GM21717 (cell line): ENCODE measurements around the gene ITGA11.

Experiments
- ATAC-seq: cut with Tn5 transposase; IDR thresholded peaks from one replicate; pipeline ENCODE4 v1.9.1; 2021; ENCODE audit warnings: mild to moderate bottlenecking, moderate library complexity; ENCODE audit not compliant: unreplicated experiment

The ITGA11 gene

GRCh38 chr15:68447209-68447608 lies 15.2 kb upstream of the ITGA11 start:
- ATAC-seq, result no peak

GRCh38 chr15:68445351-68445750 lies 13.4 kb upstream of the ITGA11 start:
- ATAC-seq, result no peak

GRCh38 chr15:68444336-68444735 lies 12.4 kb upstream of the ITGA11 start:
- no peak for ATAC-seq

- ATAC-seq, result no peak
Measured at GRCh38 chr15:68442903-68443302, 10.9 kb upstream of the ITGA11 start.

GRCh38 chr15:68442041-68442440 lies 10.1 kb upstream of the ITGA11 start:
- ATAC-seq, result no peak

GRCh38 chr15:68441045-68441743 lies 9.2 kb upstream of the ITGA11 start:
- no peak for ATAC-seq

- no peak for ATAC-seq
Measured at GRCh38 chr15:68440136-68440535, 8.2 kb upstream of the ITGA11 start.

GRCh38 chr15:68439506-68439905 lies 7.5 kb upstream of the ITGA11 start:
- no peak for ATAC-seq

GRCh38 chr15:68436680-68437079 lies 4.7 kb upstream of the ITGA11 start:
- no peak for ATAC-seq

GRCh38 chr15:68435966-68436365 lies 4.0 kb upstream of the ITGA11 start:
- no peak for ATAC-seq

- no peak for ATAC-seq
Measured at GRCh38 chr15:68434021-68434420, 2.1 kb upstream of the ITGA11 start.

- no peak for ATAC-seq
Measured at GRCh38 chr15:68433551-68433950, 1.6 kb upstream of the ITGA11 start.

GRCh38 chr15:68432441-68433064 lies 590 bp upstream of the ITGA11 start:
- ATAC-seq, result no peak

- ATAC-seq, result no peak
Measured at GRCh38 chr15:68431037-68431791, 749 bp downstream of the ITGA11 start.

- ATAC-seq, result no peak
Measured at GRCh38 chr15:68430471-68431036, 1.4 kb downstream of the ITGA11 start.

- no peak for ATAC-seq
Measured at GRCh38 chr15:68429691-68430470, 2.1 kb downstream of the ITGA11 start.

- no peak for ATAC-seq
Measured at GRCh38 chr15:68428431-68428940, 3.5 kb downstream of the ITGA11 start.

GRCh38 chr15:68427963-68428362 lies 4.0 kb downstream of the ITGA11 start:
- ATAC-seq, result no peak

- ATAC-seq, result no peak
Measured at GRCh38 chr15:68427366-68427765, 4.6 kb downstream of the ITGA11 start.

GRCh38 chr15:68426116-68426515 lies 5.8 kb downstream of the ITGA11 start:
- no peak for ATAC-seq
